GM11168 (cell line): ENCODE measurements around the gene PGAP6.

Experiments
- in situ Hi-C: fragments of 300-500 bp; cut with MboI; formaldehyde crosslinking; loops from one replicate; pipeline ENCODE4 v1.12.0; 2022; ENCODE audit warnings: low sequenced_read_pairs; ENCODE audit not compliant: unreplicated experiment

PGAP6 gene

DNA sequence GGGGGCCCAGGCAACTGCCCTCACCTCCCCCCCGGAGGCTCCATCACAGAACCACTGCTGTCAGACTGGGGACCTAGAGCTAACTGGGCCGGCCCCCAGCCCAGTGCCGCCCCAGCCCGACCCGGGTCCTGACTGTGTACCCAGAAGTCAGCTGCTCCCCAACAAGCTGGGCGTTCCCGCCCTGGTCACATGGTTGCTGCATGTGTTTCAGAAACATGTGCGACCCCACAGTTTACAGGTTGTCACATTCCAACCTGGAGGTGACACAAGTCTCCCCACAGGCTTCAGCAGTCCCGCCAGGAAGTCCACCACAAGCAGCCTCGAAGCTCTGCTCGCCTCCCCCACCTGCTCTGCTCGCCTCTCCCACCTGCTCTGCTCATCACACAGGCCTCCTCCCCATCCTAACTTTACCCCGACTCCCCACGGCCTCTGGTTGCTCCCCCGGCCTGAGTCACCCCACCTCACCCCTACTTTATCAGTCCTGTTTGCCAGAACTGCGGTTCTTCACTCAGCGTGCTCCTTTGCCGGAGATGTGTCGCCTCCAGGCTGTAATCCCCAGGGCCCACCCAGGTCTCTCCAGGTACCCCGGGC is 12.4 kb downstream of the PGAP6 start:
- in situ Hi-C loops = loop anchor here (10.0 kb wide), 1 partner anchor 145 kb away; the partner anchor contains the start of gene LUC7L

- in situ Hi-C loops = loop anchor here (10.0 kb wide), 1 partner anchor 144 kb away; the partner anchor contains the start of gene LUC7L
Observed at GRCh38 chr16:368388-369158, 13.2 kb downstream of the PGAP6 start.

- in situ Hi-C loops = loop anchor here (10.0 kb wide), 1 partner anchor 143 kb away; the partner anchor contains the start of gene LUC7L
Observed at GRCh38 chr16:367333-367903, 14.4 kb downstream of the PGAP6 start.

- in situ Hi-C loops = loop anchor here (10.0 kb wide), 1 partner anchor 142 kb away; the partner anchor contains the start of gene LUC7L
Observed at GRCh38 chr16:366476-366875, 15.3 kb downstream of the PGAP6 start.

GRCh38 chr16:364595-365491 is 16.9 kb downstream of the PGAP6 start:
- in situ Hi-C loops = loop anchor here (10.0 kb wide), 1 partner anchor 140 kb away; the partner anchor contains the start of gene LUC7L

DNA sequence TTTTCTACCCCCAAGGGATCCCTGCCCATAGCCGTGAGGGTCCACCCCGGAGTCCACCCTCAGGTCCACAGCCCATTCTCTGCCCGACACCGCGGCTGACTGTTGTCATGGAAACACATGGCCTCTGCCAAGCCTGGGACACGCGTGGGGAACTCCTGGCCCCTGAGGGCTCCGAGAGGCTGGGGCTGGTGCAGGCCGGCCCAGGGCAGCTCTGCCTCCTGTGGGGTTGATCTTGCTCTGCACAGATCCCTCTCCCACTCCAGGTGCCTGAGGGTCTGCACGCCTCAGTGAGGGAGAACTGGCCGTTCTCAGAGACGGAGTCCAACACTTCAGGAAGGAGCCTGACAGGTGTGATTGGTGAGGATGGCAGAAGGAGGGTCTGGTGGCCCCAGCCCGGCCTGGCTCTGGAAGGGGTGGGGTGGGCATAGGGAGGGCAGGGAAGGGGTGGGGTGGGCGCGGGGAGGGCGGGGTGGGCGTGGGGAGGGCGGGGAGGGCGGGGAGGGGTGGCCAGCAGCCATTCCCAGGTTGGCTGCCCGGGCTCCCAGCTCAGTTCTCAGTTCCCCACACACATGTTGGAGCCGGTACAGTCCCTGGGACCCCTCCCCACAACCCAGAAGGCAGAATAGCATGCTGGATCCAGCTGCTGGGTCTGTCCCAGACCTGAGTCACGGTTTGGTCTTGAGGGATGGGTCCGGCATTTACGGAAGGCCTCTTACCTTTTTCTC is 17.9 kb downstream of the PGAP6 start:
- in situ Hi-C loops = loop anchor here (10.0 kb wide), 1 partner anchor 139 kb away; the partner anchor contains the start of gene LUC7L

DNA sequence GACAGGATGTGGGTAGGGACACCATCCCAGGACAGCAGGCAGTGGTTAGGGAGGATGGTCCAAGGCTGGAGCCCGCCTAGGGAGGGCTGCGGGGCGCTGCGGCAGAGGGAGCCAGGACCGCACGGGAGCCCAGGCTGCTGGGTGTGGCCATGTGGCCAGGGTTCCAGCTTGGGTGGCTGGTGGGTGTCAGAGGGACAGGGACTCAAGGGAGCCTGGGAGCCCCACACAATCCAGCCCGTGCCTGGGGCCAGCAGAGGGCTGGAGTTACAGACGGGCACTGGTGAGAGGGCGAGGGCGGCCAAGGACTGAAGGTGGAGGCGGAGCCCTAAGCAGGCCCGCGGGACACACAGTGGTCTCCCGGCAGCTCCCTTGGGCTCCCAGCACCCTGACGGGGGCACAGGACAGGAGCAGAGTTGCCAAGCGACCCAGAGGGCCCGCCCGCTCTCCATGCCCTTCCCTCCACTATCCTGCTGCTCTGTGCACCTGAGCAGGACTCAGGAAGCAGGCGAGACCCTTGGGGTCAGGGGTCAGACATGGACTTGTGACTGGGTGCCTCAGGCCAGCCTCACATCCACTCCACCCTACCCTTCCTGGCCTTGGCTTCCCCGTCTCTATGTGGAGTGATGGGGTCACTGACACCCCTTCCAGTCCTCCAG is 18.5 kb downstream of the PGAP6 start:
- in situ Hi-C loops = loop anchor here (10.0 kb wide), 1 partner anchor 138 kb away; the partner anchor contains the start of gene LUC7L

GRCh38 chr16:362702-362999 is 19.1 kb downstream of the PGAP6 start:
- in situ Hi-C loops = loop anchor here (10.0 kb wide), 1 partner anchor 138 kb away; the partner anchor contains the start of gene LUC7L

DNA sequence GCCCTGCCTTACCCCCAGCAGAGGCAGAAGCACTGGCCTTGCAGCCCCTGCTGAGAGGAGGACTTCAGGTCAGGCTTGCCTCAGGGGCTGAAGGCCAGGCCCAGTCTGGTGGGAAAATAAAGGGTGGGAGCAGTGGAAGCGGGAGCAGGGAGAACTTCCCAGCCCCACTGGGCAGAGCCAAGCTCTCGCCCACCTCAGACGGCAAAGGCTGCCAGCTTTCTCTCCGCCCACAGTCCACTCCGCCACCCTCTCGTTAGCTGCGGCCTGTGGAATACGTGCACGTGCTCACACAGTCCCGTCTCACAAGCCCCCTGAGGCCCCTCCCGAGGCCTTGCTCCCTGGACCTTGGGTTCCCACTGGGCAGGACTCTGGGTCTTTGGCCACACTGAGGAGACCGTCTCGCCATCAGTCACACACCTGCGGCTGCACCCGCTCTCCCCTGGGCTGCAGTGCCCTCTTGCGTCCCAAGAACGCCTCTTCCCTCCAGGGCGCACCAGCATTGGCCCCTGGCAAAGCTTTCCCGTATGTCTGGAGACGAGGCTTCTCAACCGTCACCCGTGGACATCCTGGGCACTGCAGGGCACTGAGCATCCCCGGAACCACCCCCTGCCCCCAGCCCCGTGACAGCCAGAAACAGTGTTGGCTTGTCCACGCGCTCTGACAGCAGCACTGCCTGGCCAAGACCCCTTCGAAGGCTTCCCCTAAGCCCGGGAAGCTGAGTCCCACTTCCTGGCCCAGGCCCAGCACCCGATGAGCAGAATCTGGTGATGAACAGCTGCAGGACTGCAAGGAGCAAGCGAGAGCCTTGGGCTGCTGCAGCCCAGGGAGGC is 19.7 kb downstream of the PGAP6 start:
- in situ Hi-C loops = loop anchor here (10.0 kb wide), 1 partner anchor 137 kb away; the partner anchor contains the start of gene LUC7L

DNA sequence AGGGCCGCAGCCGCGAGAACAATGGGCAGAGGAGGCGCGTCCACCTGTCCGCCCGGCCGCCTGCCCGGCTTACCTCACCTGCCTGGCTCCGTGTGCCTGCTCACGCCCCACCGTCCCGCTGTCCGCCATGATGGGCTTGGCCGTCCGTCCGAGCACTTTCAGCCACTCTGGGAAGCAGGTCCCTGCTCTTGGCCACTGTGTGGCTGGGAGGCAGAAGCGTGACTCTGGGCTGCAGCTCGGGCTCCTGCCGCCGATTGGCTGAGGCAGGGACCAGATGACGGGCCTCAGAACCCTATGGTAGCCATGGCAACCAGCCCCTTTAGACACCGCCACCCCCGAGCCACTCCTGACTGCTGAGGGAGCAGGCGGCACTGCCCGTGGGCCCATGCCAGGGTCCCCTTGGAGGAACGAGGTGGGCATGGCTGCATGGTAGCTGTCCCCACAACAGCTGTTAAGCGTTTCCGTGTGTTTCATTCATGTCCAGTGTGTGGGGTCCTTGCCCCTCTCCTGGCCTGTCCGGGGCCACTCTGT is 20.4 kb downstream of the PGAP6 start:
- in situ Hi-C loops = loop anchor here (10.0 kb wide), 1 partner anchor 137 kb away; the partner anchor contains the start of gene LUC7L

DNA sequence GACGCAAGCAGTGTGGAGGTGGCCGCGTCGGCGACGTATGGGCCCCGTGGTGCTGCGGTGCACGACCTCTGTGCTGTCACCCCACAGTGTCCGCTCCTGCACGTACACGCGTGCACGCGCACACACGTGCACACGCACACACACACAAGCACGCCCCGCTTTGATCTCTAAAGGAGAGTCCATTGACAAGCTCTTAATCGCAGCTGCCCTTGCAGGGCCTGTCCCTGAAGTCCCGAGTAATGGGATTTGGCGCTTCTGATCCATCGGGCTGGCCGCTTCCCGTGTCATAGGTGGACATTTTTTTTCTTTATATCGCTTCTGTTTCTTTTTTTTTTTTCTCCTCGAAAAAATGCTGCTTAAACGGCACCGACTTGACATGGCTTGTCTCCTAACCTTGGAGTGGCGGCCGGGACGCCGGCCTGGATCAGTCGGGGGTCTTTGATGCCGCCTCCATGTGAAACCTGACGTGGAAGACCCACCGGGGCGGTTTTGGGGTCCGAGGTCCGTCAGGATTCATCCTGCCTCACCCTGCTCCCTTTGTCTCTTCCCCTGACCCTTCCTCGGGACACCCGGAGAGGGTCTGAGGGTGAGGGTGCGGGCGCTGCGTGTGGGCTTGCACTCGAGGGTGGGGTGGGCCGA is 21.0 kb downstream of the PGAP6 start:
- in situ Hi-C loops = loop anchor here (10.0 kb wide), 1 partner anchor 136 kb away; the partner anchor contains the start of gene LUC7L

DNA sequence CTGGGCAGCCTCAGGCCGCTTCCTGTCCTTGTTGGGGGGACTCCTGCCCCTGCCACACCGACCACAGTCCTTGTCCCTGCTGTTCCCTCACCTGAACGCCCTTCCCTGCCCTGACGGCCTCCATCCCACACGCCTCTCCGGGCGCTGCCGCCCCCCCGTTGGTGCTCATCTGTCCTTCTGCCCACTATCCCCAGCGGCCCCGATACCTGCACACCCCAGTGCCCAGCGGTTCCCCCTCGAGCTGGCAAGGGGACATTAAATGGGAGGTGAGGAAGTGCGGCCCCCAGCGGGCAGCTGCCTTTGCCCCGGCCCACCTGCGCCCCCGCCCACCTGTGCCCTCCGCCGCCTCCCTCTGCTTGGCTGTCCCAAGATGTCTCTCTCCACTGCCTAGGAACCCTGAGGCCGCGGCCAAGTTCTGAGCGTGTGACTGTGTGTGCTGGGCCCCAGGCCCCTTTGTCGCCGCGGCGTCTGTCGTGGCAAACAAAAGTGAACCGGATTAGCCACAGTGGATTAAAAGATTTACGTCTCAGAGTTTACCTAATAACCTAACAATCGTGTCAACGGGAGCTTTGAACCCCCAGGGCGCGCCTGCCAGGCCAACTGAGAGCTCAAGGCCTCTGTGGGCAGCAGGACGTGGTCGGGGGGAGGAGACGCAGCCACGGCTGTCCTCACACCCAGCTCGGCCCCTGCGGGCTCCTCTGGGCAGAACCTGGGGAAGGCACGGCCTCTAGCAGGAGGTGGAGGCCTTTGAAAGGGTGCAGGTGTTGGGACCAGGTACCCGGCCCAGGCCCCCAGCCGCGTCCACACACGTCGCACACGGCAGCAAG is 21.7 kb downstream of the PGAP6 start:
- in situ Hi-C loops = loop anchor here (10.0 kb wide), 1 partner anchor 135 kb away; the partner anchor contains the start of gene LUC7L

GRCh38 chr16:359067-359763 is 22.6 kb downstream of the PGAP6 start:
- in situ Hi-C loops = no loop called here

DNA sequence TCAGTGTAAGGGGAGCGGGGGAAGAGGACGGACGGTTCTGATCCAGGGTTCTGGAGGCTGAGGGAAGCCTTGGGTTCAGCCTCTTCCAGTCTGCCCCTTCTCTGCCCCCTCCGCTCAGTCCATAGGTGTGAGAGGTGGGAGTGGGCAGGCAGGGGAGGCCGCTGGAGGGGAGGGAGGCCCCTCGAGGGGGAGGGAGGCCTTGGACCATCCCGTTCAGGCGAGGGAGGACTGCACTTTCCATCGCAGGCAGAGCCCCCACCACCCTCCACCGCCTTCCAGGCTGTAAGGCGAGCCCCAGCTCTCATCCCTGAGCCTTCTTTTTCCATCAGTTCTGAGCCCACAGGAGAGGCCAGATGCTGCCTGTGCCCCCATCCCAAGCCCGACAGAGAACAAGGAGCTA is 25.0 kb downstream of the PGAP6 start:
- in situ Hi-C loops = no loop called here

DNA sequence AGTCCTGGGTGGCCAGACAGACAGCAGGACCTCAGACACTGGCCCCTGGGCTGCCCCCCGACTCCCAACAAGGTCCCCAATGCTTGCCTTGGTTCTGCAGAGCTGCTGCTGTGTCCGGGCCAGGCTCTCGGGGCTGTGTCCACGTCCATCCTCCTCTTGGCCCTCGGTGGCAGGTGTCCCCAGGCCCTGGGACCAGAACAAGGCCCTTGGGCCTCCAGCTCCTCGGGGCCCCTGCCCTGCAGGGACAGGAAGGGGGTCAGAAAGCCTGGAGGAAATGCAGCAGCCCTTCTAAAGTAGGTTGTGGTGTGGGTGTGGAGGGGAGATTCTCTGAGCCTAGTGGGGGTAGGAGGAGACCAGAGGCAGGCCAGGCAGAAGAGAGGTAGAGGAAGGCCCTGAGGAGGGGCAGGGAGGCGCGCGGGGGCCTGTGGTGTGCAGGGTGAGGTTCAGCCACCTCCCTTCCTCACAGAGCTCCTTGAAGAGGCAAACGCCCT is 26.8 kb downstream of the PGAP6 start:
- in situ Hi-C loops = no loop called here
